NCI-H2081 treated with DMSO at 0.1 percent for 48 hours (cell line): ENCODE measurements around the gene USP13.
"Not testable (repeated sequence)": the region's sequence is repeated elsewhere in the genome, so short reads cannot be mapped to it uniquely, and the experiment has no call there.

Experiments used
- DNase-seq: peaks from one replicate; lab custom pipeline; 2025; lab: John Stamatoyannopoulos, UW

USP13 gene

GRCh38 chr3:179658606-179659005 lies 5.8 kb downstream of the USP13 start:
- no peak for DNase-seq

GRCh38 chr3:179660872-179661271 lies 8.0 kb downstream of the USP13 start:
- no peak for DNase-seq

- no peak for DNase-seq
Observed at GRCh38 chr3:179661777-179662176, 8.9 kb downstream of the USP13 start.

- no peak for DNase-seq
Observed at GRCh38 chr3:179663093-179663492, 10.3 kb downstream of the USP13 start.

GRCh38 chr3:179666030-179666429 lies 13.2 kb downstream of the USP13 start:
- DNase-seq: no peak

DNA sequence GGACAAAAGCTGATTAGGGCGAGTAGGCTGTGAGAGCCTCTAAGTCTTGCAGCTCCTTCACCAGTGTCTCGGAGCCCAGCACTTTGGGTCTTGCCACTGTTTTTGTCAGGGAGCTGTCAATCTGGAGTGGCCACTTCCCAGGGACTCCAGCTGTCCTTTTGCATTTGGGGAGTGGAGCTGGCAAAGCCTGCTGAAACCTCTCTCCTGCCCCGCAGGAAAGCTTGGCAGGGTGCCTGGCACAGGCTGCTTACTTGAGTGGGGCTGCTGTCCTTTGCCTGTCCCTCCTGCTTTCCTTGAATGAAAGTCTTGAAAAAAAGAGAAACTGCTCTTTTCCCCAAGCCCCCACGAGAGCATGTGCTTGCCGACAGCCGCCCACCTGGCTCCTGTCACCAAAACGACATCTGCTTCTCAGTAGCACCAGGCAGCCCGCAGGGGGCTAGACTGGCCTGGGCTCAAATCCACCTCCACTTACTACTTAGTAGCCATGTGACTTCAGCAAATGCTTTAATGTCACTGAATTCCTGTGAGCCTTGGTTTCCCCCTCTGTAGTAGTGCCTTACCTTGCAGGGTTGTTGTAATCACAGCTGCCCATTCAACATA lies 13.7 kb downstream of the USP13 start:
- no peak for DNase-seq

DNA sequence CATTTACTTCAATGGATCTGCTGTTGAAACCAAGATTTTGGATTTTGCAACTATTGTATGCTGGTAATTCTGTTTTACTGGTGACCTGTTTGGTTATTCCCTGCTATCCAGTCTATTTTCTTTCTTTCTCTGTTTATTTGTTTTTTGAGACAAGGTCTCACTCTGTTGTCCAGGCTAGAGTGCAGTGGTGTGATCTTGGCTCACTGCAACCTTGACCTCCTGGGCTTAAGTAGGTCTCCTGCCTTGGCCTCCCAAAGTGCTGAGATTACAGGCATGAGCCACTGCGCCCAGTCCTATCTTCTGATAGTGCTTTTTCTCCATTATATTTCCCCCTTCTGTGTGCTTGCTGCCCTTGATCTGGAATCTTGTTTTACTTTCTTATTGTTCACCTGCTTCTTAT lies 15.6 kb downstream of the USP13 start:
- no peak for DNase-seq

DNA sequence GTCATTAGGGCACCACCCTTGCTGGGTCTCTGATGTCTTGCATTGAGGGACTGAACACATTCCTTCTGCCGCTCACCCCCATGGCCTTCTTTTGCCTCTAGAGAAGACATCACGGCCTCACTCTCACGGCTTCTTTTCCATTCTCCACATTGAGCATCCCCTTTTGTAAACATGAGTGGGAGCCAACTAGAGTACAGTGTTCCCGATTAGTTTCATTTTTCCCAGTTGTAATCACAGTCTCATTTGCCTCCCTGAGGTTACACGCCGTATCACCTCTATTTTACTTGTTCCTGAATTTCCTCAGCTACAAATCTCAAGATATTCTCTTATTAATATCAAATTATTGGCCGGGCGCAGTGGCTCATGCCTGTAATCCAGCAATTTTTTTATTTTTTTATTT lies 17.5 kb downstream of the USP13 start:
- DNase-seq: no peak

- DNase-seq: no peak
Observed at GRCh38 chr3:179671309-179671708, 18.5 kb downstream of the USP13 start.

DNA sequence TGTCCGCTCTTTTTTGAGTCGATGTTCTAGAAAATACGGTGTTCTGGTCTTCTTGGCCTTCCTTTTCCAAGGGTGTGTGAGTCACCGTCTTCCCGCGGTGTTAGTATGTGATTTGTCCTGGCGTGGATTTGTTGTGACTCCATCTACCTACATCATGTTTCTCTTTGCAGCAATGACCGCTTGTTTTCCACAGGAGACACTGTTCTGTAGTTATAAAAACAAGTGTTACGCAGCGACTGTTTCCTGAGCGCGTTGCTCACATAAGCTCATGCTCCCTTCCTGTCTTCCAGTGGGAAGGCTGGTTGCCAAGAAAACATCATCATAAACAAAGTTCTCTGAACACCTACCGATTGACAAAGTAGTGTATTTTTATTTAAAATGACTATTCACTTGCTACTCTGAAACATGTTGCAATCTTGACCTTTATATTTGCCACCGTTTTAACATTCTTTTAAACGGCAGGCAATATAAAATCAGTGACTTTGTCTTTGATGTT lies 19.0 kb downstream of the USP13 start:
- no peak for DNase-seq

DNA sequence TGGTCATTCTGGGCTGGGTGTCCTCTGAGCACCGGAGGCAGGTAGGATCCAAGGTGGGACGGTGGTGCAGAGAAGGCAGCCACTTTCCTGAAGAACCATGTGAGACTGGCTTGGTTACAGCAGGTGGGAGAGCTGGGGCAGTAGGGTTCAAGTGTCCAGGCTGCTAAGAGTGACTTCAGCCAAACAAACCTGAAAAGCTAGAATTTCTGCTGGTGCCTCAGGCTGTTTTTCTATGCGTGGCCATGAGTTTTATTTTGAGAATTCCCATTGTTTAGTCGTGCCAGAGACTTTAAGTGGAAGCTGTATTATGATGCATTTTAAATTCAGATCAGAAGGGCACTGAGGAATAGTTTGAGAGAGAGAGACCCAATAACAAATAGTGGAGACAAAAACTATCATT lies 20.1 kb downstream of the USP13 start:
- DNase-seq: no peak

DNA sequence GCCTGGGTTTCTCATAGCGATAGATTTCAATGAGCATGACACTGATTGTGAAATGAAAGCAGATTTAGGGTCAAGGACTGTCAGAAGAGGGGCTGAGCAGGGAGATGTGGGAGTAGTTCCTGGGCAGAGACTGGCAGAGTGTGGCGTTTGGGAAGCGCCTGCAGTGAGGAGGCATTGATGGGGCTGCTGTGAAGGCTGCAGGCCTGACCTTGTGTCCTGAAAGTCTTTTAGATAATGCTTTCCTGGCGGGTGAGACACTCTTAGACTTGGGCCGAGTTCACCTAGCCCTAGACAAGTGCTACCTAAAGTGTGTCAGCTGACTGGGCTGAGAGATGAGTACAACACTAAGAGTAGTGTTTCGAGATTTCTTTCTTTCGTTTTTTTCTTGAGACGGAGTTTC lies 20.7 kb downstream of the USP13 start:
- DNase-seq: no peak

- no peak for DNase-seq
Observed at GRCh38 chr3:179676081-179676480, 23.2 kb downstream of the USP13 start.

GRCh38 chr3:179677884-179678283 lies 25.0 kb downstream of the USP13 start:
- no peak for DNase-seq

DNA sequence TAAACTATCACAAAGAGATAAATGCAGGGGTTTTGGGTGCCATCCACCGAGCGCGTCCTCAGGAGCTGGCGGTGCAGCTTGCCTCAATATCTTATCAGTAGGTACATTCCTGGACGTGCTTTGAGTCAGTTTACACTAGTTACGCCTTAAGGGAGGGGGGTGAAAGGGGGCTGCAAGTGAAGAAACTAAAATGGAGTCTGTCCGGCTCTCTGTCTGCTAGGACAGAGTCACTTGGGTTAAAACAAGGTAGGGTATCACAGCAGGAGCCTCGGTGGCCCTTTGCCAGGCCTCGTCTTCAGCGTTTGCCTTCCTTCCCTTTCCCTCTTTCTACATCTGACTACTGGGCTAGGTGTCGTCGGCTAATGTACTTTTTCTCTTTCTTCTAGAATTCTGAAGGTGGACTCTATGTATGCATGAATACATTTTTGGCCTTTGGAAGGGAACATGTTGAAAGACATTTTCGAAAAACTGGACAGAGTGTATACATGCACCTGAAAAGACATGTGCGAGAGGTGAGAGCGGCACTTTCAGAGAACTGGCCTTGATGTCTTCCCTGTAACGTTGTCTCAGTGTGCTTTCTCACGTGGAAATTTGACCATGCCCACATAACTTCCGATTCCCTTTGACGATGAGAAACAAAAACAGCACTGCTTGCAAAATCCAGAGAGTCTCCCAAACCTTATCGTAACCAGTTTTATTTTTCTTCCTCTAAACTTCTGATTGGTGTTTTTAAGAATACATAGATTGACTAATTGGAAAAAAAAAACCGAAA lies 28.8 kb downstream of the USP13 start:
- DNase-seq: no peak

DNA sequence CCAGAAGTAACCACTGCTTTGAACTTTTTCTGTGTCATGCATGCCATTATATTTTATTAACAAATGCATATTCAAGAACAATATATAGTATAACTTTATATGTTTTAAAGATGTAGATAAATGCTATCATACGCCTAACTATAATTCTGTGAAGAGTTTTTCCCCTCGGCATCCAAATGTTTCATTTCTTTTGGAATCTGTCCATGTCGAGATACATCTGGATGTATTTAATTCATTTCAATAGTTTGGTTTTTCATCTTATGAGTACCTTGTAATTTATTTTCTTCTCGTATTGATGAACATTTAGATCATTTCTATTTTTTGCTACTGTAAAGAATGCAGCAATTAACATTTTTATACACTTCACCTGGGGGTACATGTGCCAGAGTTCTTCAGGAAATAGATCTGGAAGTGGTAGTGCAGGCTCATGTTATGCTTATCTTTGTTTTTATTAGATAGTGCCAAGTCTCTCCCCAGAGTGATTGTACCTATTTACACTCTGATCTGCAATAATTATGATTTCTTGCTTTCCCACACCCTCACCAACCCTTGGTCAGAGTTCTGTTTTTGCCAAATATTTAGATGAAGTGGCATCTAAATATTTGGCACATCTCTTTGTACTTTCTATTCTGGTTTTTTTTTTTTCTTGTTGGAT lies 29.7 kb downstream of the USP13 start:
- no peak for DNase-seq

GRCh38 chr3:179683286-179683685 lies 30.4 kb downstream of the USP13 start:
- DNase-seq: not testable (repeated sequence)

DNA sequence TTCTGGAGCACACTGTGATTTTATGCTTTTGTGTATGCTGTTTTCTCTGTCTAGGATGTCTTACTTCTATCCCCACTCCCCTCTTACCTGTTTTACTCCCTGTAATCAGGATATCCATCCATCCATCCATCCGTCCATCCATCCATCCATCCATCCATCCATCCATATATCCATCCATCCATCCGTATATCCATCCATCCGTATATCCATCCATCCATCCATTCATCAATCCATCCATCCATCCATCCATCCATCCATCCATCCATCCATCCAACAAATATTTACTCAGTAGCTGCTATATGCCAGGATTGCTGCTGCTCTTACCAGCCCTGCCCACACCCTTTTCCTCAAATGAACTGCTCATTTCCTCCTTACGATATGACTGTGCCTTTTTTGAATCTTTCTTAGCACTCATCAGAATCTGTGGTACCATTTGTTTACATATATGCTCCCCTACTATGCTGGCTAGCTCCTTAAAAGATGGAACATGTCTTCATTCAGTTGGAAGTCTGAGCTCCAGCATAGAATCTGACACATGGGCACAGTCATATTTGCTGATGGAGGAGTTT lies 35.2 kb downstream of the USP13 start:
- DNase-seq: no peak

DNA sequence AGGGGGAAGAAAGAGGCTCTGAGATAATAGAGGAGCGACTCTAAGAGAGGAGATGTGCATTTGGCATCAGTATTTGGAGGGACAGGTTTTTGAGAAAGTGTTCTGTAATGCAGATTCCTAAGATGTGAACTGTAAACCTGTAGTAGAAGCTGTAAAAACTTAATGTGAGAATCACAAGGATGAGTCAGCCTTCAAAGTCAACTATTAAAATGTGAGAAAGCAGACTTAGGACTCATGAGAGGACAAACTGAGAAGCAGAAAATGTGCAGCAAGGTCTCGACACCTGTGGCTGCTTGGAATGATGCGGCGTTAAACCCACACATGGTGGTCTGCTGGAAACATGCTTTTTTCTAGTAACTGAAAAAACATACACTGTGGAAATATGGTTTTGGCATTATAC lies 36.0 kb downstream of the USP13 start:
- no peak for DNase-seq

DNA sequence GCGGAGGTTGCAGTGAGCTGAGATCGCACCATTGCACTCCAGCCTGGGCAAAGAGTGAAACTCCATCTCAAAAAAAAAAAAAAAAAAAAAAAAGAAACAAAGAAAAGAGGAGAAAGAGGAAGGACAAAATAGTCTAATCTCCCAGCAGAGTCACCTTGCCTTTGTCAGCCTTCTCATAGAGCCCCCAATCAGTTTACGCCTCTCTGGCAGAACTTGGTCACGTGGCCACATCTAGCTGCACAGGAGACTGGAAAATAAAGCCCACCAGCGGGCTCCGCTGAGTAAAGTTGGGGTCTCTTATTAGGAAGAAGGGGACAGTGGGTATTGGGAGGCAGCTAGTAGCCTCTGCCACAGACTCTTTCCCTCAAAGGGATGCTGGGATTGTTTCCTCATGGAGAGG lies 41.9 kb downstream of the USP13 start:
- no peak for DNase-seq

DNA sequence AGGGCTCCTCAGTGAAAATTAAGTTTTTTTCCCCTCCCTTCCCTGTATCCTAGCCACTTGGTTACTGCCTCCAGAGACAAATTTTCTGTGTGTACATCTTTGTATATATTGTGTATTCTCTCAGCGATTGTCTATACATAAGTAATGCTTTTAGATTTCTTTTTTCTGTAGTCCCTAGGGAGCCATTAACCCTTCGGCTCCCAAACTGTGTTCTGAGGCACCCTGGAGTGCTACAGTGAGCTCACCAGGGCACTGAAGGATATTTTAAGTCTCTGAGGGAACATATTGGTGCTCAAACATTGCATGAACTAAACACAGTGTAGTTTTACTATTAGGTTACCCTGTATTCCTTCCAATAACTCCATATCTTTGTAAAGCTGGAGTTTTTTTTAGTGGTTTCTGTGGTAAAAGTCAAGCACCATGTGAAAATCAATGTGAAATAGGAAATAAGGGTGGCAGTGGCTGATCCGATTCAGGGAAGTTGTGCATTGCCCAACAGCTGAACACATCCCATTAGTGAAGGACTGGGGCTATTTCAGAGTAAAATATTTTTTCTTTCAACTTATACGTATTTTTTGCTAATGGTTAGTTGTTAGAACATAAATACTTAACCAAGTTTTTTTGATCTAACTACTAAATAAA lies 43.0 kb downstream of the USP13 start:
- no peak for DNase-seq

DNA sequence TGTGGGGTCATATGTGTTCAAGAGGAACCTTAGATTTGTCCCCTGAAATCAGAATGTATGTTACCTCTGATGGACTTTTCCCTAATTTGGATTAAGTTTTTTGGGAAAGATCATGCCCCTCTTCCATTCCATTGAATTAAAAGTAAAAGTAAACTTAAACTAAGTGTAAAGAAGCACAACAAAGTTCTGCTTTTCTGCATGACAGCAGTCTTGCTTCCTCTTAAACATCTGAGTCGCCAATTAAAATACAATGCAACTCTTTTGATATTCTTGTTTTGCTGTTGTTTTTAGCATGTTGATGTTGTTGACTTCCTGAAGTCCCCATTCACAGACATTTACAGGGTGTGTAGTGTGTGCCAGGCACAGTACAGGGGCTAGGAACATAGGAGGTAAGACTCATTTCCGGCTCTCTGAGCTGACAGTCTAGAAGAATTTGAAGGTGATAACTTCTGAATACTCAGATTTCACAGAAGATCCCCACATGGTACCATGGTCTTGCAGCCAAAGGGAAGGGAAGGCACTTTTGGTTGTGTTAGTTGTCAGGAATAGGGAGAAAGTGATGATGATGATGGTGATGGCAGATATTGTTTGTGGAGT lies 45.0 kb downstream of the USP13 start:
- DNase-seq: no peak
